NCI-H2227 (cell line): ENCODE data around the gene MYCBPAP.
A peak's percentile ranks its signal among the peaks of the same experiment; 100 is the strongest.
"Not testable (repeated sequence)": the region's sequence is repeated elsewhere in the genome, so short reads cannot be mapped to it uniquely, and the experiment has no call there.

Experiments used
- DNase-seq: peaks from one replicate; lab custom pipeline; 2025; ENCODE audit not compliant: unreplicated experiment; lab: John Stamatoyannopoulos, UW

The MYCBPAP gene

DNA sequence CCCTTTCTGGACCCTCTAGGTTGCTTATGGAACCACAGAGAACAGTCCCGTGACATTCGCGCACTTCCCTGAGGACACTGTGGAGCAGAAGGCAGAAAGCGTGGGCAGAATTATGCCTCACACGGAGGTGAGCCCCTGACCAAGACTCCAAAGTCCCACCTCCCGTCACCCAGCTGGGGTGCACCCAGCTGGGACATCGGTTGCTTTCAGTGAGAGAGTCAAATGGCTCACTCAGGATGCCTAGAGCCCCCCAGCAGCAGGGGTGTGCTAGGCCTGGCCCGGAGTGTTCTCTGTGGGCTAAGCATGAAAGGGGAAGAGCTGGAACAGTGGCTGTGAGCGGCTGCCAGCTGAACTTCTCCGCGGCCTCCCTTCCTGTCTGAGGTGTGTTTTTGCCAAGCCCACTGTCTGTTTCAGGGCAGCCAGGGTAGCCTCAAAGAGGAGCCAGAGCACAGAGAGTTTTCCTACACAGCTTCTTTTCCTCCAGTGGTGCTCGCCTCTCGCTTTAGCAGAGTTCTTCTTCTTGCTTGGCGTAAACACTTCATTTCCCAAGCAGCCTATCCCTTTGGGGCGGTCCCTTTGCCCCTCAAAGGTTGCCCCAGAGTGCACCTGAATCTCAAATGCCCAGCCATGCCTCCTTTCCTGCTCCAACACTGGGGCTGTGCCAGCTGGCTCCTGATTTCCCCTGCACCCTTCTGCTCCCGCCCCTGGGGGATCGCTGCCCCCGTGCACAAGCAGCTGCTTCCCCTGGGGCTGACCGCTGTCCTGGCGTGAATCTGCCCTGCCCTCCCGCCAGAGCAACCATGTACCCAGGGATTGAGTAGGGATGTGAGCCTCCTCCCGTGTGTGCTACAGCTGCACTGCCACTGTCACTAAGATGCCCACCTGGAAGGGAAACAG, 37.0 kb upstream of the MYCBPAP start:
- DNase-seq = no peak

GRCh38 chr17:50472286-50472685, 36.0 kb upstream of the MYCBPAP start:
- no peak for DNase-seq

DNA sequence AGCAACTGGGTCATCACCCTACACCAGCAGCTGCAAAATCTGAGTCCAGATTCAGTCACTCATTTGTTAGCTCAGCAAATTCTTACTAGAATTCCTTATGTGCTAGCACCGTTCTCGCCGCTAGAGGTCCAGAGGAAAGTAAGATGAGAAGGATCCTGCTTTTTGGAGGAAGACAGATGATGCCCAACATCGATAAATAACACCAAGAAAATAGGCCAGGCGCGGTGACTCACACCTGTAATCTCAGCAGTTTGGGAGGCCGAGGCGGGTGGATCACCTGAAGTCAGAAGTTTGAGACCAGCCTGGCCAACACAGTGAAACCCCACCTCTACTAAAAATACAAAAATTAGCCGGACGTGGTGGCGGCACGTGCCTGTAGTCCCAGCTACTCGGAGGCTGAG, 35.5 kb upstream of the MYCBPAP start:
- not testable (repeated sequence) for DNase-seq

GRCh38 chr17:50473901-50474300, 34.3 kb upstream of the MYCBPAP start:
- no peak for DNase-seq

GRCh38 chr17:50474523-50474922, 33.7 kb upstream of the MYCBPAP start:
- no peak for DNase-seq

DNA sequence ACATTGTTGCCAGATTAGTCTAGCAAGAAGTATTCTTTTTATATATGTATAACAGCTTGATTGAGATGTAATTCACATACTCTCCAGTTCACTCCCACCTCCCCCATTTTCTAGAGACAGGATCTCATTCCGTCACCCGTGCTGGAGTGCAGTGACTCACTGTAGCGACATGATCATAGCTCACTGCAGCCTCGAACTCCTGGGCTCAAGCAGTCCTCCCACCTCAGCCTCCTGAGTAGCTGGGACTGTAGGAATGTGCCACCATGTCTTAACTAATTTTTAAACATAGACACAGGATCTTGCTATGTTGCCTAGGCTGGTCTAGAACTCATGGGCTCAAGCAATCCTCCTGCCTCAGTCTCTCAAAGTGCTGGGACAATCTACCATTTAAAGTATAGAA, 32.9 kb upstream of the MYCBPAP start:
- DNase-seq = no peak

DNA sequence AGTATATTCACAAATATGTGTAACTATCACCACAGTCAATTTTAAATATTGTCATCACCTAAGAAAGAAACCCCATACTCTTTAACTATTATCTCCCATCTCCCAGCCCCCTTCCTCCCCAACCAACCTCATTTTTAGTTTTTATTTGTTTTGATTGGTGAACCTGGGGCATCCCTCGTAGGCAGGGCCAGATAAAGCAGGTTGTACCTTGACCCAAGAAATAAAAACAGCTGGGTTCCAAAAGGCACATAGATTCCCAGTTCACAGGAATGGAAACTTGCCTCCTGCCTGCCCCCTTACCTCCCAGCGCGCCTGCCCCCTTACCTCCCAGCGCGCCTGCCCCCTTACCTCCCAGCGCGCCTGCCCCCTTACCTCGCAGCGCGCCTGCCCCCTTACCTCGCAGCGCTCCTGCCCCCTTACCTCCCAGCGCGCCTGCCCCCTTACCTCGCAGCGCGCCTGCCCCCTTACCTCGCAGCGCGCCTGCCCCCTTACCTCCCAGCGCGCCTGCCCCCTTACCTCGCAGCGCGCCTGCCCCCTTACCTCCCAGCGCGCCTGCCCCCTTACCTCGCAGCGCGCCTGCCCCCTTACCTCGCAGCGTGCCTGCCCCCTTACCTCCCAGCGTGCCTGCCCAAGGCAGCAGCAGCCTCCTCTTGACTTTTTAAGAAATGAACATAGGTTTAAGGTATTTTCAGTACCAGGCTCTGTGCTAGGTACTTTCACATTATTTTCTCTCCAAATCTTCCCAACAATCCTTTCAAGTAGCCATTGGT, 32.3 kb upstream of the MYCBPAP start:
- not testable (repeated sequence) for DNase-seq

DNA sequence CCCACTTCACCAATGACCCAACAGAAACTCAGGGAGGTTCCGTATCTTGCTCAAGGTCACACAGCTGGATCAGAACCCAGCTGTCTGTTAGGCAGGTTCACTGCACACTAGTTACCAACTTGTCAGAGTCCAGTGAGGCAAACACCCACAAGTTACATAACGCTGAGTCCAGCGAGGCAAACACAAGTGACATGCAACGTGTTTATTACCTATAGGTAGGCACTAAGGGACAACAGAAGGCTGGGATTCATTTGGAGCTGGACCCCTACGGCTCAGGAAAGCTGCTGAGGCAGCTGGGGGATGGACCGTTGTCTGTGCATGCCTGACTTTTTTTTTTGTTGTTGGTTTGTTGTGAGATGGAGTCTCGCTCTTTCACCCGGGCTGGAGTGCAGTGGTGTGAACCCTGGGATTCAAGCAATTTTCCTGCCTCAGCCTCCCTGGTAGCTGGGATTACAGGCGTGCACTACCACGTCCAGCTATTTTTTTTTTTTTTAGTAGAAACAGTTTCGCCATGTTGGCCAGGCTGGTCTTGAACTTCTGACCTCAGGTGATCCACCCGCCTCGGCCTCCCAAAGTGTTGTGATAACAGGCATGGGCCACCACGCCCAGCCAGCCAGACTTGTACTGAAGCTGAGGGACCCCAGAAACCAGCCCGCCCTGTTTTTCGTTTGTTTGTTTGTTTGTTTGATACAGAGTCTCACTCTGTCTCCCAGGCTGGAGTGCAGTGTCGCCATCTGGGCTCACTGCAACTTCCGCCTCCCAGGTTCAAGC, 31.5 kb upstream of the MYCBPAP start:
- no peak for DNase-seq

- no peak for DNase-seq
Observed at GRCh38 chr17:50477976-50478375, 30.3 kb upstream of the MYCBPAP start.

- DNase-seq = peak; percentile 96
Observed at GRCh38 chr17:50478391-50479381, 29.6 kb upstream of the MYCBPAP start, which contains the start of gene RSAD1. Gene RSAD1, plus strand, starts transcription at chr17:50478860. Its CDS starts 25 bp downstream, at chr17:50478885.

DNA sequence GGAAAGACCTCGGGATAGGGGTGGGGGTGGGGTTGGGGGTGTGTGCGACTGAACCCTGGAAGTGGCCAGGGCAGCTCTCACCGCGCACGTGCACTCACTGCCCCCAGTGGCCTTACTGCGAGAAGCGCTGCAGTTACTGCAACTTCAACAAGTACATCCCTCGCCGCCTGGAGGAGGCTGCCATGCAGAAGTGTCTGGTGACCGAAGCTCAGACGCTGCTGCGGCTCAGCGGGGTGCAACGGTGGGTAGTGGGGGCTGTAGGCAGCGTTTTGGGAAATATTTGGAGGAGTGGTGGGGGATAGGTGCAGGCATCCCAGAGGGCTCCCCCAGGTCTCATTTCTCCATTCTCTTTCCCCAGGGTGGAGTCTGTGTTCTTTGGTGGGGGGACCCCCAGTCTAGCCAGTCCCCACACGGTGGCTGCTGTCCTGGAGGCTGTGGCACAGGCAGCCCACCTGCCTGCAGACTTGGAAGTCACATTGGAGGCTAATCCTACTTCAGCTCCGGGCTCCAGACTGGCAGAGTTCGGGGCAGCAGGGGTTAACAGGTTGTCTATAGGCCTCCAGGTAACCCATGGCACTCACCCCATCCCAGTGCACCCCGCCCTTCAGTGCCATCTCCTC, 28.6 kb upstream of the MYCBPAP start:
- DNase-seq = peak; percentile 82

GRCh38 chr17:50480142-50480764, 28.0 kb upstream of the MYCBPAP start:
- DNase-seq = no peak

- no peak for DNase-seq
Observed at GRCh38 chr17:50480854-50481490, 27.3 kb upstream of the MYCBPAP start.

GRCh38 chr17:50481648-50482047, 26.6 kb upstream of the MYCBPAP start:
- DNase-seq = no peak

GRCh38 chr17:50482110-50482509, 26.1 kb upstream of the MYCBPAP start:
- DNase-seq = no peak

DNA sequence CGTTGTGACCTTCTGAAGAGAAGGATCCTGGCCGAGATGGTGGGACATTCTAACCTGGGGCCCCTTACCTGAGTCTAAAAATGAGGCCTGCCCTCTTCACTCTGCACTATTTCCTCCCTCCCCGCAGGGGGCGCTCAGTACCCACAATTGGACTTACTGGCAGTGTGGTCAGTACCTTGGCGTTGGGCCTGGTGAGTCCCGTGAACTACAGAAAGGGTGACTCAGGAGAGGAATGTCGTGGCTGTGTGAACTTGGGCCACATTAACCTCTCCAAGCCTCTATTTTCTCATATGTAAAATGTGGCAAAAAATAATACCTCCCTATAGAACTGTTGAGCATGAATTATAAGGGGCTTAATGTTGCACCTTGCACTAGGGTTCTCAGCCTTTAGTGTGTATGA, 25.7 kb upstream of the MYCBPAP start:
- DNase-seq = peak; percentile 81

DNA sequence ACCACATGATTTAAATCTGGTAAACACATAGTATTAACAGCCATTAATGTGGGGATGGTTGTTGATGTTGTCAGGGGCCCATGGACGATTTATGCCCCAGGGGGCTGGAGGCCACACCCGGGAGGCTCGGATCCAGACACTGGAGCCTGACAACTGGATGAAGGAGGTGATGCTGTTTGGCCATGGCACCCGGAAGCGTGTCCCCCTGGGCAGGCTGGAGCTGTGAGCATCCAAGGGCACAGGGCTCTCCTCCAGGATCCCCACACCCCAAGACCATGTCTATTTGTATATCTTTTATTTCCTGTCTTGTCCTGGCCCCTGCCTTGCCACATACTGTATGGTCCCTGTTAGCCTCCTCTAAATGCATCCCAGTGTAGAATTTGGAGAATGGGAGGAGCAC, 25.0 kb upstream of the MYCBPAP start:
- DNase-seq = no peak

DNA sequence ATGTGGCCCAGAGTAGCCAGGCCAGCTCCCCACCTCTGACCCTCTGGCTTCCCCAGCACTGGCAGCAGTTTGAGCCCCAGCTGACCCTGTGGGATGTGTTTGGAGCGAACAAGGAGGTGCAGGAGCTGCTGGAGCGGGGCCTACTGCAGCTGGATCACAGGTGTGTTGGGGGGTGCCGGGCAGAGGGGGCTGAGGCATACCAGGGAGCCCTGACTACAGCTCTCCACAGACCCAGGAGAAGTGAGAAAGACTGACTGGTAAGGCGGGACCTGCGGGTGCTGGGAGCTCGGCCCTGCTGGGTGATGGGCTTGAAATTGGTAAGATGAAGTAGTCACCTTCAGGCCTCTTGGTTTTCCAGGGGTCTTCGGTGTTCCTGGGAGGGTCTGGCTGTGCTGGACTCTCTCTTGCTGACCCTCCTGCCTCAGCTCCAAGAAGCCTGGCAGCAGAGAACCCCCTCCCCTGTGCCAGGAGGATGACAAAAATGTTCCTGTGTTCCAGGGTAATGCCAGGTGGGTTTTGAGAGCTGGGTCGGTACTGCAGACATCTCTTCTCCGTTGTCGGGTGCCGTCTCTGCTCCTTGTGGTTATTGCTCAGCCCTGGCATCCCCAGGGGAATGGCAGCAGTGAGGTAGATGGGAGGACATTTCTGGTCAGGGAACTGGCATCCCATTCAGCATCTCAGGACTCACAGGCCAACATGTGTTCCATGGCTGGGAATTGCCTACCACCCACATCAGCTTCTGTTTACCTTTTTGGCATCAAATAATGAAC, 23.7 kb upstream of the MYCBPAP start:
- DNase-seq = no peak
